DOHH2 (cell line): ENCODE results near the gene RBMS3.

Experiments used
- CTCF ChIP-seq: fragments of 200-600 bp; sonication (generic); IDR thresholded peaks from one replicate; pipeline ENCODE4 v1.5.1; 2014; ENCODE audit warnings: antibody characterized with exemption, mild to moderate bottlenecking, low read depth, low read length; ENCODE audit not compliant: poor library complexity, severe bottlenecking
- EZH2phosphoT487 ChIP-seq: fragments of 200-600 bp; sonication (generic); IDR thresholded peaks from 2 replicates; pipeline ENCODE4 v1.6.1; 2017; ENCODE audit warnings: borderline replicate concordance, mild to moderate bottlenecking, antibody characterized with exemption, low read length, moderate library complexity, mixed read lengths

- TF ChIP-seq CTCF (no peak), EZH2phosphoT487 (no peak)
Measured at GRCh38 chr3:30017901-30018300, 737.0 kb downstream of the RBMS3 start.
